C1 segment of cervical spinal cord (tissue), 14 donors: ENCODE results near the gene IDI2.
"Not testable (repeated sequence)": the region's sequence is repeated elsewhere in the genome, so short reads cannot be mapped to it uniquely, and the experiment has no call there.

Experiments
- DNase-seq, 14 donors: peaks; one replicate each; lab custom pipeline; 2025; lab: John Stamatoyannopoulos, UW

The IDI2 gene

DNA sequence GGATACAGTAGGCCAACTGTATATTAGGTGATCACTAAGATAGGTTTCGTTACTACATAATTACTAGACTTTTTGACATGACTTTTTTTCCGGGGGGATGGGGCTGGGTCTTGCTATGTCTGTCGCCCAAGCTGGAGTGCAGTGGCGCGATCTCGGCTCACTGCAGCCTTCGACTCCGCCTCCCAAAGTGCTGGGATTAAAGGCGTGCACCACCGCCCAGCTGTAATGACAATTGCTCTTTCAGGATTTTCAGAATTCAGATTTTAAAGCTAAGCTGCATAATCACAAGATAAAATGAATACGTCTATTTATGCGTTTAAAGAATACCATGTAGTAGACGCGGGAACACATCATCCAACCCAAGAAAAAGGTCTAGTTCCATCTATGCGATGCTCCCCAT, 22.3 kb upstream of the IDI2 start:
- no peak for DNase-seq

DNA sequence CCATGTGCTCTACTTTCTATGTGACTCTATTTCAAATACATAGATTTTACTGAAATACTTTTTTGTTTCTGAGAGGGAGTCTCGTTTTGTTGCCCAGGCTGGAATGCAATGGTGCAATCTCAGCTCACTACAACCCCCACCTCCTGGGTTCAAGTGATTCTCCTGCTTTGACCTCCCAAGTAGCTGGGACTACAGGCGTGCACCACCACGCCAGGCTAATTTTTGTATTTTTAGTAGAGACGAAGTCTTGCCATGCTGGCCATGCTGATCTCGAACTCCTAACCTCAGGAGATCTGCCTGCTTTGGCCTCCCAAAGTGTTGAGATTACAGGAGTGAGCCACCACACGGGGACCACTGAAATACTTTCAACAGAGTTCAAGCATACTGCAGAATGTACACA, 19.8 kb upstream of the IDI2 start:
- no peak for DNase-seq

DNA sequence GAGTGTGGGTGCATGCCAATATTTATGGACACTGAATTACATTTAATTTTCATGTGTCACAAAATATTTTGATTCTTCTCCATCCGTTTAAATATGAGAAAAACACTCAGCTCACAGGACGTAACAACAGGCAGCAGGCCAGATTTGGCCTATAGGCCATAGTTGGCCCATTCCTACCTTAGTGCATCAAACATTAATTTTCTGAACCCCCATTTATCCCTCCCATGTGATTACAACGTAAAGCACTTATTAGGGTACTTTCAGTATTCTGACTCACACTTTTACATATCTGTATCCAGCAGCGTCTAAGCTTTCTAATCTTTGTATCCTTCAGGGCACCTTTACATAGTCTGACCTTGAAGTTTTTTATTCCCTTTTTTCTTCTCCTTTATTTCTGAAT, 19.3 kb upstream of the IDI2 start:
- no peak for DNase-seq

DNA sequence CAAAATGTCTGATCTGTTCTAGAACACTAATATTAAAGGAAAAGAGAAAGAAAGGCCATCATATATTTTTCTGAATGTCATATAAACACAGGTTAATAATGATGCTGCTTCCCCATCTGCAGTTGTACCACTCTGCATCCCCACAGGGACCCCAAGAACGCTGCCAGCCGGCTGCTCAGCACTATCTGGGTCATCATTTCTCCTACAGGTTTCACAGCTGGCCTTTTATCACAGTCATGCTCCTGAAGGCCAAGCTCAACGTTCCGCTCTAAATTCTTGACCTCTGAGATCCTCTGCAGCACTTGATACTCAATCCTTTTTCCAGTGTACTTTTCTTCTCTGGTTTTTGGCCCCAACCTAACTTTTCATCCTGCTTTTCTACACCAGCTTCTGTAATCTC, 18.5 kb upstream of the IDI2 start:
- DNase-seq = no peak

DNA sequence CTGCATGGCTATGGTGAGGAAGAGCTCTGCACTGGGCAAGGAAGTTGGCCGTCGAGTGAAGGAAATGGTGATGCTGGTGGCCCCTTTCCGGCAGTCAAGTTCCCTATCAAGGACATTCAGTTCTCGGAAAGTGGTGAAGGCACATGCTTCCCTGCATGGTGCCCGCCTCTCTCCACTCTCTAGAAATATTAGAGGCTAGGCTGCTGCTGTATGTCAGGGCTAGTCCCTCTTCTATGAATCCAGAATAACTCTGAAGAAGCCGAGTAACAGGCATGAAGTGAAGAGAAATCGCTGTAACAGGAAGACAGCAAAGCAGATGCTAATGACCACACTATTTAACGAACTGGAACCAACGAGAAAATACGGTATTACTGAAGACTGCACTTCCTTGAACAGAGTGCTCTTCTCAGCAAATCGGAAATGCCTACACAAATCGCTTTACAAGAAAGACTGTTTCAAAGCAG, 17.9 kb upstream of the IDI2 start:
- peak in 7 of 14 donors; percentile 5 to 24 (median 21) for DNase-seq

DNA sequence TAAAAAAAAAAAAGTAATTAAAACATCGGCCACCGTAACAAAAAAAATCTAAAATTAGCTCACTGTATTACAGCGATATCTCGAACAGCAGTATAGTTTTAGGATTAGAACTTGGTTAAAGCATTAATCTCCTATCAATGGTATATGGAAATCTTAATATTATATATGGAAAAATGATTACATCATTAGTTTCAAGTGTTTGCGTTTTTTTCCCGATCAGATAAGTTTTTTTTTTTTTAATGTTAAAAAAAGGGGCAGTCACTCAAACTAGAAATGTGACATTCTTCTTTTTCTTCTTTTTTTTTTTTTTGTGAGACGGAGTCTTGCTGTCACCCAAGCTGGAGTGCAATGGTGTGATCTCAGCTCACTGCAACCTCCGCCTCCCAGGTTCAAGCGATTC, 15.9 kb upstream of the IDI2 start:
- no peak for DNase-seq

DNA sequence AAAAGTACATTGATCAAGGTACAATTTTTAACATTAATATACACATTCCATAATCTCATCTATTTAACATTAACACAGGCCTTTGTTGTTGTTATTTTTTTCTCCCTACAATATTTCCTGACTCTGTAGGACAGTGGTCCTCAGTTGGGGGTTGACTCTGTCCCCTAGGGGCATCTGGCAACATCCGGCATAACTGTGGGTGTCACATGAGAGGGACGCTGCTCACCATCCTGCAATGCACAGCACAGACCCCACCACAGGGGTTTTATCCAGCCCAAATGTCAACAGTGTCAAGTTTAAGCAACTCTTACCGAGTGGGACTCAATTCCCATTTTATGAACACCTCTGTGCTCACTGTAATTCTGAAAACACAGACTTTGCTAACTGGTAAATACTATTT, 14.5 kb upstream of the IDI2 start:
- DNase-seq = no peak

DNA sequence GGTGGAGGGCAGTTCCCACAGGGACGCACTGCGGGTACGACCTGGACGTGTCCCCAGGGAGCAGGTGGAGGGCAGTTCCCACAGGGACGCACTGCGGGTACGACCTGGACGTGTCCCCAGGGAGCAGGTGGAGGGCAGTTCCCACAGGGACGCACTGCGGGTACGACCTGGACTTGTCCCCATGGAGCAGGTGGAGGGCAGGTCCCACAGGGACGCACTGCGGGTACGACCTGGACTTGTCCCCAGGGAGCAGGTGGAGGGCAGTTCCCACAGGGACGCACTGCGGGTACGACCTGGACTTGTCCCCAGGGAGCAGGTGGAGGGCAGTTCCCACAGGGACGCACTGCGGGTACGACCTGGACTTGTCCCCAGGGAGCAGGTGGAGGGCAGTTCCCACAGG, 13.1 kb upstream of the IDI2 start:
- DNase-seq = not testable (repeated sequence)

DNA sequence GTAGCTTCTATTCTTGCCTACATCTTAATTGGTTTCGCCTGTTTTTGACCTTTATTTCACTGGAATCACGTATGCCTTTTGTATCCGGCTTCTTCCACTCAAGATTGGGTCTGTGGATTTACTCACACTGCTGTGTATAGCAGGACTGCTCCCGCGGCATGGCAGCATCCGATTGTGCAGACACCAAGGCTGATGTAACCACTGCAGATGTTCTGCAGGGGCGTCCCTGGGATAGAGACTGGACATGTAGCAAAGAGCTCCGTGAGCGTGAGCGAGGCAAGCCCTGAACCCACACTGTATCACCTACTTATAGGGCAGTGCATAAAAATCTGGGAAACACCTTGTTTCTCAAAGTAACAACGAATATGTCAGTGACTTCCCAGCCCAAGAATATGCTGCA, 11.4 kb upstream of the IDI2 start:
- peak in 3 of 14 donors; percentile 5 to 46 (median 26) for DNase-seq

DNA sequence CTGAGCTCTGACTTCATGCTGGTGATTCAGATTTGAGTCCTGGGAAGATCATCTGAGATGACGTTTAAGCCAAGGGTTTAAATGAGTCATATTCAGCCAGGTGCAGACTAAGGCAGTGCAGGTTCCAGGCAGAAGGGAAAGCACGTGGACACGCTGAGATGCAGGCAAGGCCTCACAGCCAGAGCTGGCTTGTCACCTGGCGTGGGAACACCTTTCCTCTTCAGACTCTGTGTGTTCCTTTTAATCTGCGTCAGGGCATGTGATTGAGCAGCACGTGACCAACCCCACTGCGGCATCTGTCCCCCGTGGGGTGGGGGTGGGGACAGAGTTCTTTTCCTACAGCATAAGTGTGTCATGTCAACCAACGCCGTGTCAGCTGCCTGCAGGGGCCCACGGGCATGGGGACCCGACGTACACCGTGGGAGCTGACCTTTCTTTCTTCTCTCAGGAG, 10.7 kb upstream of the IDI2 start:
- DNase-seq = no peak

DNA sequence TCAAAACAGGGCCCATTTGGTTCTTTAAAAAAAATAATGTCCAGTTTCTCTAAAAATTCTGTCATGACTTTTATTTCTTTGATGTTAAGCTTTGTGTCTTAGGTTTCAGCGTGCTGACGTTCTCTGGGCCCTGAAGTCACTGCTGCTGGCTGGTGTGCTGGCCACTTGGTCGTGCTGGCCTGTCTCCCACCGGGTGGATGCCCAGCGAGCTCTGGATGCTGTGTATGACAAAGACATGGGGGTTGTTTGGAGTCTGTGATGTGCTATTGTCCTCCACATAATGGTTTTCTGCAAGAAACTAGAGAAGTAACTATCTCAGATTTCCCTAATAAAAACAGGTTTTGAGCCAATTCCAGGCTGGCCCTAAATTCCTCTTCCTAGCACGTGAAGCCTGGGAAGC, 9.5 kb upstream of the IDI2 start:
- peak in 9 of 14 donors; percentile 15 to 62 (median 30) for DNase-seq

DNA sequence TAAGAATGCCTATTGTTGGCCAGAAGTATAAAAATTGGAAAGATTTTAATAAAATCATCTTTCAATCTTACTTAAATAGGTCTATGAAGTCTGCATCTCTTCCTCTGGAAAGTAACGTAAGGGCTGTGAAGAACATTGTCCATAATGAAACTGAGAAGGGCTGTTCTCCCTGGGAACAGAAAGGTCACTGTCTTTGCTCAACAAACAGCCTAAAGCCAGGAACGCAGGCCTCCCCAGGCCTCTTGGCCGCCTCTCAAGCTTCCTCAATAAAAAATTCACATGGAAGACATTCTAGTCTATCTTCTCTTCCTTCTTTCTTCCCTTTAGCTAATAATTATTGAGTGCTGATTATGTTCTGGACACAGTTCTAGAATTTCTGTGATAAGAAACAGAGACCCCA, 9.1 kb upstream of the IDI2 start:
- peak in 4 of 14 donors; percentile 10 to 48 (median 28) for DNase-seq

DNA sequence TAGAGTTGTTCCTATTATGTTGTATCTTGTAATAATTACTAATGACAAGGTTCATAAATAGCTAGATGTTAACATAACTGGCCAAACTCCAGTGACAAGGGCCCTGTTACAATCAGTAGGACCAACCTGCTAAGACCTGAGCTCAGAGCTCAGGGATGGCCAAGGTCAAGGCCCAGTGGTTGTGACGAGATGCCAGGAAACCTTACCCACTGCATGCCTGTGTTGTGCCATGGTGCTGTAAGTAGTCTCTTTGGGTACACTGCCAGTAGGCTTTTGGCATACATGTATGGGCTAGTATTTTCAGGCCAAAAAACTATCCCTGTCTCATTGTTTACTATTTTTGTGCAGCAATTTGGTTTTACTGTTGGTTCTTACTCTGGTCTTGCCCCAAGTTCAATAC, 7.9 kb upstream of the IDI2 start:
- DNase-seq = no peak

DNA sequence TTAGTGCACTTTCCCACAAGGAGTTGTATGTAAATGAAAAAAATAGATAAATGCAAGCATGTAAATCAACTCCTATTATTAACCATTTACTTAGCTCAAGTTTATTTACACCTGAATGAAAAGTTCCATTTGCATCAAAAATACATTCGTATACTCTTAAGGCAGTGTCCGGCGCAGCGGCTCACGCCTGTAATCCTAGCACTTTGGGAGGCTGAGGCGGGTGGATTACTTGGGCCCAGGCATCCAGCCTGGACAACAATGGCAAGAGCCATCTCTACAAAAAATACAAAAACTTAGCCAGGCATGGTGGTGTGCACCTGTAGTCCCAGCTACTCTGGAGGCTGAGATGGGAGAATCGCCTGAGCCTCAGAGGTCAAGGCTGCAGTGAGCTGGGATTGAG, 4.2 kb upstream of the IDI2 start:
- no peak for DNase-seq

DNA sequence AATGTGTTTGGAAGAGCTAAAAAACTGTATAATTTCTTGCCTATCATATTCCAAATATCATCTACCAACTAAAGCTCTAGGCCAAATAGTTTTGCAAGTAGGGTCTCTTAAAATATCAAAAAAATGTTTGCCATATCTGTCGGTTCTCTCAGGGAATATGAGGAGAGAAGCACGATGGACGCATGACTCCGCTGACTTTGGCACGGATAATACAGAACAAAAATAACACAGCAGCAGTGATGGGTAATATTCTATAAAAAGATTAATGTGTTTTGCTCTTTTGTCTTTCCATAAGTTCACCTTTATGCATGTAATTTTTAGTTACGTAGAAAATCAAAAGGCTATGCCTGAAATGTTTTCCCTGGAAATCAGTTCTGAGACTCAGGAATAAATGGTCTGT, 919 bp upstream of the IDI2 start:
- no peak for DNase-seq

DNA sequence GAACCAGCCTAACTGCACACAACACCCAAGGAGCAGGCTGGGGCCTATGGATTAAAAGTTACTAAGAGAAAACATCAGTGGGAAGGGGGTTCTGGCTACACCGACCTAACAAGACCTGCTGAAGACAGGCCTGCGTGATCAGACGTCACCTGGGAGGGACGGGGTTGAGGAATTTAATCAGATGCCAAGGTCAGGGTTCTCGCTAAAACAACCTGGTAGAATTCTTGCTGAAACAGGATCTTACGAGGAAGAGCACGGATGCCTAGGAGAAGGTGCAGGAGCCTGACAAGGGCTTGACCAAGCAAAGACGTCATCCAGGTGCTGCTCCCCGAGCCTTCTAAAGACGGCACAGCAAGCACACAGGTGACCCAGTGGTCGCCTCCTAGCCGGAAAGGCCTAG, 1.6 kb downstream of the IDI2 start:
- no peak for DNase-seq

DNA sequence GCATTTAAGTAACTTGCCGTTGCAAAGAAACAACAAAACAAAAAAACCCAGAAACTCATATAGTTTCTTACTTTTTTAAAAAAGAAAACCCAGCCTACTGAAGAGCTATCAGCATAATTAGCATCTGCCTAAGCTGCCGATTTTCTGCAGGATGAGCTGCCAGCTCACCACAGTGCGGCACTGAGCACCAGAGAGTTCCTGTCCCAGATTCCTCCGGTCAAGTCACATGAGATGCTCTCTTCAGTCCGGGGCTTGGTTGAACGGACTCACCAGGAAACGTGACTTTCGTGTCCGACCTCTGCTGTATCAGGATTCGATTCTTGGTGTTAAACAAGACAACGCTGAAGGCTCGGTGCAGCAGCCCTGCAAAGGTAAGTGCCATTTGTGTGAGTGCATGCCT, 3.2 kb downstream of the IDI2 start:
- DNase-seq = peak in 6 of 14 donors; percentile 9 to 76 (median 24)

DNA sequence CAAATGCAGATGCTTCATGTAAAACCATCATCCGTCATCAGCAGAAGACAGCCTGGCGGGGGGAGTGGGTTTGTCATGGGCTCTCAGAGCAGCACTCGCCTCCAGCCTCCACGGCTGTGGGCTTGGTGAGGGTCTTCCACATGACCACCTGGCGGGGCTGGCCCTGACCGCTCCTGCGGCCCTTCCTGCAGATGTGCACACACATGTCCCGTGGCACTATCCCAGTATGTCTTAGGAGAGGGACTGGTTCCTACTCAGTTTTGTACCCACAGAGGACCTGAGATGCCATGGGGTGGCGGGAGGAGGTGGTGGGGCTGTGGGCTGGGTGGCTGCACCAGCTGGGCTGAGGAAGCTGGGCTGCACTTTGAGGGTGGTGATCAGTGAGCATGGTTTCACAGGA, 4.7 kb downstream of the IDI2 start:
- no peak for DNase-seq

DNA sequence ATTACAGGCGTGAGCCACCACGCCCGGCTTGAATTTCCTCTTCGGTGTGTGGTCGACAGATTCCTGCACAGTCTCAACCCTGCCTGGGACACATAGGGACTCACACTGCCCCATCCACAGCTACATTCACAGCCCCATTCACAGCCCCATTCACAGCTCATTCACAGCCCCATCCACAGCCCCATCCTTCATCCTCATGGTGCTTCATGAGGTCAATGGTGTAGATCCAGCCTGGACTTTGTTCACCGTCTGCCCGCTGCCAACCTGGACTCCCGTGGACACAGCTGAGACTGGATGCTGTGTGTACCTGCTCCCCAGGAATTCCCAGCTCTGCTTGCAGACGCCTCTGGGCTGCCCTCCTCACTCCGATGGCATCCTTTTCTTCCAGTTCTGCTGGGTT, 5.2 kb downstream of the IDI2 start:
- no peak for DNase-seq

DNA sequence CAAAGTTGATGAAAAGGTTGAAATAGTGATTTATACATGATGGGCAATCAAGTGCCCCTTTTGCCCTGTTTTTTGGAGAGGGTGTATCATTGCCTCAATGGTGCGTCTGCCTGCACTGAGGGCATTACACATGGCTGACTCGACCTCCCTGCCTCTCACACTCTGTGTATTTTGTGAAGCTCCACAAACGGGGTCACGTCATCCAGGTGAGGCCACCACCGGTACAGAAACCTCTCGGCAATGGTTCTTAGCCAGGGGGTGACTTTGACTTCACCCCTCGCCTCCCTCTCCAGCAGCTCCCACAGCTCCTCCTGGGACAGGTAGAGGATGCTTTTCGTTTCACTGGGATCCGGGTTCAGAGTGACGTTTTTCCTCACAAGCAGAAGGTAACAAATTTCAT, 6.3 kb downstream of the IDI2 start:
- no peak for DNase-seq

DNA sequence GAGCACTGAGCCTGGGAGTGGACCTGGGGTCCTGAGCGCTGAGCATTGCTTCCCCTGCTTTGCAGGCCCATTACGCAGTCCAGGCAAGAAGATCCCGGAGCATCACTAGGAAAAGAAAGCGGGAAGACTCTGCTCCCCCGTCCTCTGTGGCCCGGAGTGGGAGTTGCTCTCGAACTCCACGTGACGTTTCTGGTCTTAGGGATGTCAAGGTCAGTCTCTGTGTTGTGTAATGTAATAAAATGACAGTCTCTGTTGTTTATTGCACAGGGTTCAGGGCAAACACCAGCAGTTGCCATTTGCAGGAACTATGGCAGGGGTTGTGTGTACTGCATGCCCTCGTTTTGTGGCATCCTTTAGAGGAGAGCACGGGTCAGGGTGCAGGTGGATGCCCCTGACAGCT, 10.0 kb downstream of the IDI2 start:
- no peak for DNase-seq

DNA sequence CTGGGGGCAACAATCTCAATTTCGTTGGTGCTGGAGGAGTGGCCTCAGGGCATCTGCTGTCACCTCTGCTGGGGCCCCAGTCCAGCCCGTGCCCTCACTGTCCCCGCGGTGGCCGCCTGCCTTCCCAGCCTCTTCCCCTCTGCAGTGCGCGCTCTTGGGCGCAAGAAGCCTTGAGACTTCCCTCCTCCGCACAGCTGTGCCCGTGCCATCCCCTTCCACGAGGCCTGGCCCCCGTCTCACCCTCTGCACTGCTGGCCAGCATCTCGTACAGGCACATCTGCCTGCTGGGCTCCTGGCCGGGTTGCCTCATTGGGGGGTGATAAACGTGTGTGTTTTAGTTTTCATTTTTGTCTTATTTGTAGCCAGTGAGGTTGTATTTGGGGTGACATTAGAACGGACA, 14.0 kb downstream of the IDI2 start:
- DNase-seq = no peak

DNA sequence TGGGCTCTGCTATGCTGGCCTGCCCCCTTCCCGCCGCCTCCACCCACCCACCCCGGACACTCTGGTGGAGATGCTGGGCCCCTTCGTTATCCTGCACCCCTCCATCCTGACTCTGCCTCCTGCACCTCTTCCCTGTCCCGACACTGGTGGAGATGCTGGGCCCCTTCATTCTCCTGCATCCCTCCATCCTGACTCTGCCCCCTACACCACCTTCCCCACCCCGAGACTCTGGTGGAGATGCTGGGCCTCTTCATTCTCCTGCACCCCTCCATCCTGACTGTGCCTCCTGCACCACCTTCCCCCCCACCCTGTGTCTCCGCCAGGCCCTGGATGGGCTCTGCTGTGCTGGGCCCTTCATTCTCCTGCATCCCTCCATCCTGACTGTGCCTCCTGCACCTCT, 15.0 kb downstream of the IDI2 start:
- DNase-seq = no peak

DNA sequence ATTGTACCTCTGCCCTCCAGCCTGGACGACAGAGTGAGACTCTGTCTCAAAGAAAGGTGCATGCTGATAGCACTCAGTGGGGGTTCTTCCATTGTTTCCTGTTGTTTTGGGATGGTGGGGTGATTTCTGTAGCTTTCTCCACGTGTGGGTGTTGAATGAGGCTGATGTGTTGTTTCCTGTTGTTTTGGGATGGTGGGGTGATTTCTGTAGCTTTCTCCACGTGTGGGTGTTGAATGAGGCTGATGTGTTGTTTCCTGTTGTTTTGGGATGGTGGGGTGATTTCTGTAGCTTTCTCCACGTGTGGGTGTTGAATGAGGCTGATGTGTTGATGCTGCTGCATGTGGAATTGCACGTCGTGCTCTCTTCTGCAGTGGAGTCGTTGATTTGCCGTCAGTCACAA, 15.7 kb downstream of the IDI2 start:
- DNase-seq = not testable (repeated sequence)

DNA sequence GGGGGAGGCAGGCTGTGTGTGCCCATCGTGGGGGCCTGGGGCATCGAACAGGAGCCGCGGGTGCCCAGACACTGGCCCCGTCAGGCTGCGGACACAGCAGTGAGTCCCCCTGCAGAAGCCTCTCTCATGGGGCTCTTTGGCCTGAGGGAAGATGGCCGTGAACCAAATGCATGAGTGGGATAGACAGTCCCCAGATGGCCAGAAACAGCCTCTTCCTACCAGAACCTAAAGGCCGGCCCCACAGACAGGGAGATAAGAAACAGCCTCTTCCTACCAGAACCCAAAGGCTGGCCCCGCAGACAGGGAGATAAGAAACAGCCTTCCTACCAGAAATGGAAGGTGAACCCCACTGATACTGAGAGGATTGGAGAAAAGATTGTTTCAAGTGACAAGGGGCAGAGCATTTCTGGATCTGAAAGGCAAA, 16.6 kb downstream of the IDI2 start:
- no peak for DNase-seq
